GM19463 (cell line): Measurements from ENCODE around the gene KLHL29.

ENCODE experiments used
- ATAC-seq: cut with Tn5 transposase; IDR thresholded peaks from one replicate; pipeline ENCODE4 v1.9.1; 2021; ENCODE audit warnings: mild to moderate bottlenecking, moderate library complexity; ENCODE audit not compliant: unreplicated experiment

Gene KLHL29

GRCh38 chr2:23601301-23601965 is 216.5 kb downstream of the KLHL29 start:
- no peak for ATAC-seq

GRCh38 chr2:23602116-23602515 is 217.1 kb downstream of the KLHL29 start:
- ATAC-seq, result no peak

GRCh38 chr2:23603156-23603555 is 218.2 kb downstream of the KLHL29 start:
- no peak for ATAC-seq

GRCh38 chr2:23603581-23603980 is 218.6 kb downstream of the KLHL29 start:
- no peak for ATAC-seq

- no peak for ATAC-seq
Observed at GRCh38 chr2:23604731-23605130, 219.8 kb downstream of the KLHL29 start.

- ATAC-seq, result no peak
Observed at GRCh38 chr2:23605236-23605635, 220.3 kb downstream of the KLHL29 start.

GRCh38 chr2:23606196-23606595 is 221.2 kb downstream of the KLHL29 start:
- ATAC-seq, result no peak

- no peak for ATAC-seq
Observed at GRCh38 chr2:23606968-23607367, 222.0 kb downstream of the KLHL29 start.

GRCh38 chr2:23607925-23608324 is 222.9 kb downstream of the KLHL29 start:
- ATAC-seq, result no peak

- ATAC-seq, result no peak
Observed at GRCh38 chr2:23609254-23609653, 224.3 kb downstream of the KLHL29 start.

- ATAC-seq, result no peak
Observed at GRCh38 chr2:23611839-23612238, 226.9 kb downstream of the KLHL29 start.

GRCh38 chr2:23614701-23615100 is 229.7 kb downstream of the KLHL29 start:
- ATAC-seq, result no peak

- ATAC-seq, result no peak
Observed at GRCh38 chr2:23615216-23616020, 230.4 kb downstream of the KLHL29 start.

GRCh38 chr2:23616630-23617029 is 231.7 kb downstream of the KLHL29 start:
- no peak for ATAC-seq

GRCh38 chr2:23617167-23617810 is 232.3 kb downstream of the KLHL29 start:
- no peak for ATAC-seq

GRCh38 chr2:23617811-23618215 is 232.8 kb downstream of the KLHL29 start:
- no peak for ATAC-seq

GRCh38 chr2:23618265-23618664 is 233.3 kb downstream of the KLHL29 start:
- no peak for ATAC-seq

GRCh38 chr2:23618794-23619530 is 234.0 kb downstream of the KLHL29 start:
- ATAC-seq, result no peak

- ATAC-seq, result no peak
Observed at GRCh38 chr2:23619941-23620340, 235.0 kb downstream of the KLHL29 start.

- ATAC-seq, result no peak
Observed at GRCh38 chr2:23620841-23621341, 235.9 kb downstream of the KLHL29 start.

GRCh38 chr2:23621616-23622015 is 236.6 kb downstream of the KLHL29 start:
- no peak for ATAC-seq
